Measurements from ENCODE around the gene BCL6.

BCL6 gene

DNA sequence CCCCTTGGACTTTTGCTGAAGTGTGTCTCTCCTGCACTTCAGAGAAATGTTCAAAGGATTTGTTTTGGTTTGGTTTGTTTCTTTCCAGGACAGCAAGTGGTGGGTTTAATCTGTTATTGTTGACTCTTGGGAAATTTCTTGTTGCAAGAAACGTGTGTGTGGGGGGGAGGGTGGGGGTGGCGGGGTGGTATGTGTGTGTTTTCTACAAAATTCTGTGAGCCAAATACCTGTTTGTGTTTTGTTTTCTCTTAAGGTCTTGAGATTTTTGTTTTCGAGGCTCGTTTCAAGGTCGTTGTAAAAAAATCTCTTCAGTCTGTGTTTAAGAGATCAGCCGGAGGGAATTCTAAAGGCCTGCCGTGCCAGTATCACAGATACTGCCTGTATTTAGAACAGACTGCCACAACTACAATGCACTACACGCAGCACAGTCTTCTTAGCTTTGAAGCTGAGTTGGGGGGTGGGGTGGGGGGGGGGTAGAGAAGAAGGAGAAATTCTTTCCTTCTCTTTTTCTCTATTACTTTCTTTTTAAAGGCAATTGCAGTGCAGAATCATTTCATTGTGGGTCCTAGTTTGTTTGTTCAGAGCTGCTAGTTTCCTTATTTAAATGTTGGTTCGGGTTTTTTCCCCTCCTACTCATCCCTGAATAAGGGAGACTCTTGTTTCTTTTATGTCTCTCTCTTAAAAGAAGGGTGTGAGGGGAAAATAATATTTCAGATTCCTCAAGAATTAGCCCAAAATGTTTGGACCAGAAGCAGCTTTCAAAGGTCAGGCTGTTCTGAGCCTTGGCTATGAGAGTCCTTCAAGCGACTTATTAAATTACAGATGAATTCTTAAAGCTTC is 1.4 kb upstream of the BCL6 start:
- H3K27me3 ChIP-seq, result peaks cover 3% of the 10 kb centered on the region; the same call in 1 of the 2 replicates
- DNase-seq, result no peak
- no peaks in the 10 kb centered on the region; the same call in 1 of the 2 replicates for H3K4me1 ChIP-seq
- peak overlapping the region; percentile 75; the same call in 1 of the 2 replicates for H3K4me3 ChIP-seq (ENCODE audit: low read depth, low read length)
- H3K36me3 ChIP-seq, result no peaks in the 10 kb centered on the region
- H3K9me3 ChIP-seq, result no peaks in the 10 kb centered on the region
- TF ChIP-seq CTCF (IDR thresholded peaks at IDR 0.05; ENCODE audit: low read depth, low read length), result no peak

- no peak for DNase-seq
- TF ChIP-seq CTCF (IDR thresholded peaks at IDR 0.05; ENCODE audit: low read depth, low read length), result no peak
- H3K4me3 ChIP-seq (ENCODE audit: low read depth, low read length), result peak overlapping the region; percentile 75
- H3K27me3 ChIP-seq, result peaks cover 3% of the 10 kb centered on the region; the same call in 1 of the 2 replicates
- no peaks in the 10 kb centered on the region for H3K9me3 ChIP-seq
- H3K4me1 ChIP-seq, result no peaks in the 10 kb centered on the region; the same call in 1 of the 2 replicates
- no peaks in the 10 kb centered on the region for H3K36me3 ChIP-seq
These were observed 782 bp upstream of the BCL6 start for GRCh38 chr3:187746059-187746441.

- no peaks in the 10 kb centered on the region for H3K9me3 ChIP-seq
- DNase-seq, result peak; percentile 46
- no peaks in the 10 kb centered on the region for H3K36me3 ChIP-seq
- H3K27me3 ChIP-seq, result peaks cover 3% of the 10 kb centered on the region; the same call in 1 of the 2 replicates
- no peaks in the 10 kb centered on the region; the same call in 1 of the 2 replicates for H3K4me1 ChIP-seq
- no peak for TF ChIP-seq CTCF (IDR thresholded peaks at IDR 0.05; ENCODE audit: low read depth, low read length)
- peak overlapping the region; percentile 75 for H3K4me3 ChIP-seq (ENCODE audit: low read depth, low read length)
These were observed 808 bp downstream of the BCL6 start for GRCh38 chr3:187744169-187745151.

- H3K27me3 ChIP-seq, result peaks cover 3% of the 10 kb centered on the region; the same call in 1 of the 2 replicates
- DNase-seq, result no peak
- no peaks in the 10 kb centered on the region for H3K36me3 ChIP-seq
- H3K4me1 ChIP-seq, result no peaks in the 10 kb centered on the region; the same call in 1 of the 2 replicates
- peak overlapping the region; percentile 75 for H3K4me3 ChIP-seq (ENCODE audit: low read depth, low read length)
- TF ChIP-seq CTCF (IDR thresholded peaks at IDR 0.05; ENCODE audit: low read depth, low read length), result no peak
- no peaks in the 10 kb centered on the region for H3K9me3 ChIP-seq
These were observed 1.8 kb downstream of the BCL6 start for GRCh38 chr3:187743195-187744141.

- Histone ChIP-seq H3K27me3 (peaks cover 6% of the 10 kb centered on the region; the same call in 1 of the 2 replicates), H3K4me3 (ENCODE audit: low read depth, low read length) (no peak overlapping the region), H3K4me1 (no peaks in the 10 kb centered on the region; the same call in 1 of the 2 replicates), H3K36me3 (no peaks in the 10 kb centered on the region), H3K9me3 (no peaks in the 10 kb centered on the region)
- TF ChIP-seq CTCF (IDR thresholded peaks at IDR 0.05; ENCODE audit: low read depth, low read length), result no peak
- no peak for DNase-seq
These were observed 2.7 kb downstream of the BCL6 start for GRCh38 chr3:187742351-187743171.
